ENCODE measurements around the gene CDHR5. TPM values are rescaled to one million over a fixed set of nuclear protein-coding genes. Genes with fewer than 3 reads are reported as not detected.

Gene CDHR5
- total and polyA plus RNA-seq, 9 of the 15 experiments (the other 6 are each of a cell fraction or from before 2014, with no cell fraction given), result 0.16 TPM; not detected in 8

DNA sequence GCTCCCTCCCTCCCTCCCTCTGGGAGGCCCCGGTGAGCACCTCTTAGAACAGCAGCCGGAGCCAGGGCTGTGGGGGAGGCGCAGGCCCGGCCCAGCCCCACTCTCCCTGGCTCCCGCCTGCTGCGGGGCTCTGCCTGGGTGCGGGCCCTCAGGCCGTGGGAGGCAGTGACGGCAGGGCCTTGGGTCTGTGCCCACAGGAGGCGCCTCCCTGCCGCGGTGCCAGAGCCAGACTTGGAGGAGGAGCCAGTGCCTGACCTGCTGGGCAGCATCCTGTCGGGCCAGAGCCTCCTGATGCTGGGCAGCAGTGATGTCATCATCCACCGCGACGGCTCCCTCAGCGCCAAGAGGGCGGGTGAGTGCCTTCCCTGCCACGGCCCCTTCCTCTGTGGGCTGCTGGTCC lies 18.5 kb downstream of the CDHR5 start:
- H2AFZ ChIP-seq (ENCODE audit: low read depth, low read length), result no peak overlapping the region

More for the DNA sequence above, 18.5 kb downstream of the CDHR5 start:
- Histone ChIP-seq H3K36me3 (ENCODE audit: control insufficient read depth, insufficient read depth, low read length) (peaks cover 98% of the 10 kb centered on the region), H3K27ac (ENCODE audit: extremely low read depth, low read depth, low read length) (no peak overlapping the region), H3K9ac (ENCODE audit: insufficient read depth in 1 of 2, low read depth in 2 of 2, low read length in 2 of 2) (no peak overlapping the region), H3K4me3 (no peak overlapping the region), H3K27me3 (ENCODE audit: control insufficient read depth in 2 of 2, insufficient read depth in 2 of 2, low read length in 2 of 2) (no peaks in the 10 kb centered on the region), H4K20me1 (replicated peaks; ENCODE audit: control insufficient read depth, insufficient read depth, low read length) (0 out of 2 replicates have a peak, but pooled peaks cover 4% of the 10 kb centered on the region), H3K9me3 (replicated peaks; ENCODE audit: control insufficient read depth, insufficient read depth, low read depth, low read length) (no peaks in the 10 kb centered on the region), H3K4me1 (replicated peaks in 1 of 2; ENCODE audit: control insufficient read depth in 2 of 2, insufficient read depth in 2 of 2, low read length in 2 of 2) (peaks cover 0 to 27% of the 10 kb centered on the region in 2 experiments; a peak in 1 of 5 replicates), H3K79me2 (ENCODE audit: control insufficient read depth, insufficient read depth, low read length) (no peaks in the 10 kb centered on the region), H3K4me2 (ENCODE audit: insufficient read depth, low read length) (no peak overlapping the region), H3K9me1 (ENCODE audit: control insufficient read depth, insufficient read depth, low read length) (no peaks in the 10 kb centered on the region)
- no peak for DNase-seq (ENCODE audit: extremely low read depth in 1 of 4, low spot score in 3 of 4)
- no peak for ATAC-seq
- intact Hi-C loops (cut with micrococcal nuclease), result no loop called here
- 88% methylated on average over 12 of the region's 19 CpGs for WGBS (ENCODE audit: insufficient coverage, low coverage, missing lambda C conversion rate)
- ChIA-PET CTCF (ENCODE audit: low intra/inter-chr PET ratio) (no interaction called here), POLR2A (no interaction called here)
- BruUV-seq (replicated peaks), result no TSS peak
- in situ Hi-C loops (cut with MboI), result no loop called here
- TF ChIP-seq KLF1 (tag; IDR thresholded peaks at IDR 0.05) (no peak), KLF6 (CRISPR knock-in tag; IDR thresholded peaks at IDR 0.05; ENCODE audit: borderline replicate concordance) (no peak), ZNF232 (CRISPR knock-in tag; IDR thresholded peaks at IDR 0.05) (no peak), ZC3H4 (CRISPR knock-in tag; IDR thresholded peaks at IDR 0.05; ENCODE audit: borderline replicate concordance) (no peak), RBM39 (optimal IDR thresholded peaks at IDR 0.05; ENCODE audit: low read depth, low read length) (no peak)
- TF ChIP-seq, protein P1, sequence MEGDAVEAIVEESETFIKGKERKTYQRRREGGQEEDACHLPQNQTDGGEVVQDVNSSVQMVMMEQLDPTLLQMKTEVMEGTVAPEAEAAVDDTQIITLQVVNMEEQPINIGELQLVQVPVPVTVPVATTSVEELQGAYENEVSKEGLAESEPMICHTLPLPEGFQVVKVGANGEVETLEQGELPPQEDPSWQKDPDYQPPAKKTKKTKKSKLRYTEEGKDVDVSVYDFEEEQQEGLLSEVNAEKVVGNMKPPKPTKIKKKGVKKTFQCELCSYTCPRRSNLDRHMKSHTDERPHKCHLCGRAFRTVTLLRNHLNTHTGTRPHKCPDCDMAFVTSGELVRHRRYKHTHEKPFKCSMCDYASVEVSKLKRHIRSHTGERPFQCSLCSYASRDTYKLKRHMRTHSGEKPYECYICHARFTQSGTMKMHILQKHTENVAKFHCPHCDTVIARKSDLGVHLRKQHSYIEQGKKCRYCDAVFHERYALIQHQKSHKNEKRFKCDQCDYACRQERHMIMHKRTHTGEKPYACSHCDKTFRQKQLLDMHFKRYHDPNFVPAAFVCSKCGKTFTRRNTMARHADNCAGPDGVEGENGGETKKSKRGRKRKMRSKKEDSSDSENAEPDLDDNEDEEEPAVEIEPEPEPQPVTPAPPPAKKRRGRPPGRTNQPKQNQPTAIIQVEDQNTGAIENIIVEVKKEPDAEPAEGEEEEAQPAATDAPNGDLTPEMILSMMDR (IDR thresholded peaks at IDR 0.05 in 2 of 3, conservative IDR thresholded peaks at IDR 0.05 in 1 of 3; ENCODE audit: insufficient read depth in 2 of 3, low read depth in 1 of 3, low read length in 3 of 3), result no peak
- TF ChIP-seq, protein P2, sequence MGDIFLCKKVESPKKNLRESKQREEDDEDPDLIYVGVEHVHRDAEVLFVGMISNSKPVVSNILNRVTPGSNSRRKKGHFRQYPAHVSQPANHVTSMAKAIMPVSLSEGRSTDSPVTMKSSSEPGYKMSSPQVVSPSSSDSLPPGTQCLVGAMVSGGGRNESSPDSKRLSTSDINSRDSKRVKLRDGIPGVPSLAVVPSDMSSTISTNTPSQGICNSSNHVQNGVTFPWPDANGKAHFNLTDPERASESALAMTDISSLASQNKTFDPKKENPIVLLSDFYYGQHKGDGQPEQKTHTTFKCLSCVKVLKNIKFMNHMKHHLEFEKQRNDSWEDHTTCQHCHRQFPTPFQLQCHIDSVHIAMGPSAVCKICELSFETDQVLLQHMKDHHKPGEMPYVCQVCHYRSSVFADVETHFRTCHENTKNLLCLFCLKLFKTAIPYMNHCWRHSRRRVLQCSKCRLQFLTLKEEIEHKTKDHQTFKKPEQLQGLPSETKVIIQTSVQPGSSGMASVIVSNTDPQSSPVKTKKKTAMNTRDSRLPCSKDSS (IDR thresholded peaks at IDR 0.05; ENCODE audit: low read depth, partially characterized antibody), result no peak
- TF ChIP-seq, protein P3, sequence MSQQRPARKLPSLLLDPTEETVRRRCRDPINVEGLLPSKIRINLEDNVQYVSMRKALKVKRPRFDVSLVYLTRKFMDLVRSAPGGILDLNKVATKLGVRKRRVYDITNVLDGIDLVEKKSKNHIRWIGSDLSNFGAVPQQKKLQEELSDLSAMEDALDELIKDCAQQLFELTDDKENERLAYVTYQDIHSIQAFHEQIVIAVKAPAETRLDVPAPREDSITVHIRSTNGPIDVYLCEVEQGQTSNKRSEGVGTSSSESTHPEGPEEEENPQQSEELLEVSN (IDR thresholded peaks at IDR 0.05; ENCODE audit: borderline replicate concordance in 1 of 2, extremely low read depth in 1 of 2, insufficient read depth in 1 of 2, insufficient read length in 1 of 2, low read depth in 1 of 2, low read length in 1 of 2, poor library complexity in 1 of 2, severe bottlenecking in 1 of 2), result no peak
- FAIRE-seq, result no peak
